ENCODE data around the gene LSM3.
A peak's percentile ranks its signal among the peaks of the same experiment; 100 is the strongest.

The LSM3 gene

DNA sequence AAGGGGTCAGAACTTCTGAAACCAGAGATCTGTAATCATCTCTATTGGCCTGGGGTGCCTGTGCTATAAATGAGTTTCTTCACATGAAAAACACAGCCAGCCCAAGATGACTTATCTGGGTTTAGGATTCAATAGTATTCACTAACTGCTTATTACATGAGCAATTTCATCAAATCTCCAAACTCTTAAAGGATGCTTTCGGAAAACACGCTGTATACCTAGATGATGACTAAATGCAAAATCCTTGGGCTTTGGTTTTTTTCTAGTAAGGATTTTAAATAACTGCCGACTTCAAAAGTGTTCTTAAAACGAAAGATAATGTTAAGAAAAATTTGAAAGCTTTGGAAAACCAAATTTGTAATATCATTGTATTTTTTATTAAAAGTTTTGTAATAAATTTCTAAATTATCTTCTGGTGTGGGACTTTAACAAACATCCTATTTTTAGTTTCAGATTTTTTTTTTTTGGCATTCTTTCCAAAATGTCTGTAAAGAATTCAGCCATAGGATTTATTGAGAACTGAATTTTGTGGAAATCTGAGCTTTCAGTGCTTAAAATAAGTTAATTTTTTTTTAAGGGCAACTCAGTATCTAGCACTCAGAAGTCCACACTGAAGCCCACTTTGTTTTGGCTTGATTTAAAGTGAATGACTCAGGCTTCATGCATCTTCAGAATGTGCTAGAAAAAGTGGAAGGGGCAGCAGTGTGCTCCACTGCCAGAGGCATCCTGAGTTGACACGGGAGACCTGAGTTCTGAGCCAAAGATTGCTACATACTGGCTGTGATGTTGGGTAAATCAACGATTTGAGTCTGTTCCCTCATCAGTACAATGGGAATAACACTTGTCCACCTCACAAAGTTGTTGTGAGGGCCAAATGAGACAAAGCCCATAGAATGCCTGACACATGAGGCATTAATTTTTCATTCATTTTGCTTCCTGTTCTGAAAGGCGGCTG lies 35.1 kb upstream of the LSM3 start:
- no peak for DNase-seq

- peak; percentile 70 for DNase-seq
Observed at GRCh38 chr3:14144423-14145075, 34.1 kb upstream of the LSM3 start.

GRCh38 chr3:14145236-14145635 lies 33.4 kb upstream of the LSM3 start:
- no peak for DNase-seq

- DNase-seq, result no peak
Observed at GRCh38 chr3:14145670-14146380, 32.8 kb upstream of the LSM3 start.

GRCh38 chr3:14146381-14147065 lies 32.1 kb upstream of the LSM3 start:
- DNase-seq, result no peak

GRCh38 chr3:14147066-14147435 lies 31.6 kb upstream of the LSM3 start:
- DNase-seq, result no peak

DNA sequence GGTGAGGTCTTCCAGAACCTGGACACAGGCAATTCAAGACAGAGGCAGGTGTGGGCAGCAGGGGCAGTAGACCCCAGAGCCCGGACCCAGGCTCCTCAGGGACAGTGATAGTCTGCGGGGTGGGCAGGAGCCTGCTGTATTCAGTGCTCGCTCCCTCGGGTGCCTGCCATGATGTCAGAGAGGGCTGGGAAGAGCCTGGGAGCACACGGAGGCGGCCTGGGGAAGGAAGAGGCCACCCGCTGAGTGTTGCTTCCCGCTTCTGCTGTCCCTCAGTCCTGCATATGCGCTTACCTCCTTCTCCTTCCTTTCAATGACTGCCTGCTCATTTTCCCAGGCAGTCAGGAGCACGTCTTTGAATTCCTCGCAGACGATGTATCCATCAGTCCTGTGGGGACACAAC lies 31.0 kb upstream of the LSM3 start:
- no peak for DNase-seq

GRCh38 chr3:14148041-14148985 lies 30.3 kb upstream of the LSM3 start:
- no peak for DNase-seq

DNA sequence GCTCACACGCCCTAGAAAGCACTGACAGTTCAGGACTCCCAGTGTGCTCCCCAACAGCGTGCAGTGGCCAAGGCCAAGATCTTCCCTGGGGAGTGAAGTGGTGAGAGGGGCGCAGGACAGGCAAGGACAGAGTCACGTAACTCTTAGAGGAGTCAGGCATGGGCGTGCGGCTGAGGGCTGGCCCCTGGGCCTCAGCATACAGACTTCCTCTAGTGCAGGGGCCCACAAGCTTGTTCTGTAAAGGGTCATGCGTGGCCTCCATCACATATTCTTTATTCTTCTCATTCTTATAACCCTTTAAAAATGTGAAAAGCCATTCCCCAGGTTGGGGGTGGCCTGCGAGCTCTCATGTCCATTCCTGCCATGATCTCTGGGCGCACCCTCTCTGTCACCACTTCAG lies 28.5 kb upstream of the LSM3 start:
- DNase-seq, result no peak

- no peak for DNase-seq
Observed at GRCh38 chr3:14150491-14151230, 28.0 kb upstream of the LSM3 start.

DNA sequence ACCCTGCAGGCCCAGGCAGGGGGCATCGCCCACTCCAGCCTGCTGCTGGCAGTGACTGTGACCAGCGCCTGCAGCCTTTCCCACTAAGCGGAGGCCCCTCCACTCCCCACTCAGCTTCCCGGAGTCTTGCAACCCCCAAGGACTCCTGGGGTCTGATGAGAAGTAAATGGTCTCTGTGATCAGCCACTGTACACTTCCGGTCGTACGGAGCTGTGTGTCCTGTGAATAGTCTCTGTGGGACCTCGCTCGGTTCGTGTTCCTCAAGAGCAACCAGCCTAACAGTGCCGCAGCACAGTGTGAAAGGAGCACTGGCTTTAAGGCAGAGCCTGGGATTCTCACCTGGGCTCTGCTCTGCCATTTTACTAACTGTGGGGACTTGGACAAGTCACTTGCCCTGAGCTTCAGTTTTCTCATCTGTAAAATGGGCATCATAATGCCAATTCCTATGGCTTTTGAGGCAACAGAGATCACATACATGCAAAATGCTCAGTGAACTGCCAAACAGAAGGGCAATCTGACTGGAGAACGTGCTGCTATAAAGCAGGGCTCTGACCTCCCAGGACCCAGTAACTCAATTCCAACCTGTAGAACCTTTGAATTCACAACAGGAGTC lies 27.0 kb upstream of the LSM3 start:
- DNase-seq, result no peak

GRCh38 chr3:14152233-14152962 lies 26.2 kb upstream of the LSM3 start:
- no peak for DNase-seq

- no peak for DNase-seq
Observed at GRCh38 chr3:14152963-14153355, 25.7 kb upstream of the LSM3 start.

DNA sequence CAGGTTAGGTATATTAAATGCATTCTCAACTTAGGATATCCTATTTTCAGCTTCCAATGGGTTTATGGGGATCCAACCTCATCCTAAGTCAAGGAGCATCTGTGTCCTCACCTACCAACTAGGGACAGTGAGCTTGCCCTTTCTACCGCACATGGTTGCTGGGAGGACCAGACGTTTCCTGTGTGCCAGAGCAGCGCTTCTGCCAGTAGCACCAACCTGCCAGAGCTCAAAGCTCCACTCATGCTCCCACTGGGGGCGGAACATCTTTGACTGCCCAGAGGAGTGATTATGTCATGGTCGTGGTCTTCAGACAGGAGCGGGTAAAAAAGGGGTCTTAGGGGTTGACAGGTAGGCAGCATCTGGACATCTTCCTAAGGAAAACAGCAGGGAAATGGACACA lies 25.0 kb upstream of the LSM3 start:
- DNase-seq, result no peak

- no peak for DNase-seq
Observed at GRCh38 chr3:14154276-14154675, 24.3 kb upstream of the LSM3 start.

DNA sequence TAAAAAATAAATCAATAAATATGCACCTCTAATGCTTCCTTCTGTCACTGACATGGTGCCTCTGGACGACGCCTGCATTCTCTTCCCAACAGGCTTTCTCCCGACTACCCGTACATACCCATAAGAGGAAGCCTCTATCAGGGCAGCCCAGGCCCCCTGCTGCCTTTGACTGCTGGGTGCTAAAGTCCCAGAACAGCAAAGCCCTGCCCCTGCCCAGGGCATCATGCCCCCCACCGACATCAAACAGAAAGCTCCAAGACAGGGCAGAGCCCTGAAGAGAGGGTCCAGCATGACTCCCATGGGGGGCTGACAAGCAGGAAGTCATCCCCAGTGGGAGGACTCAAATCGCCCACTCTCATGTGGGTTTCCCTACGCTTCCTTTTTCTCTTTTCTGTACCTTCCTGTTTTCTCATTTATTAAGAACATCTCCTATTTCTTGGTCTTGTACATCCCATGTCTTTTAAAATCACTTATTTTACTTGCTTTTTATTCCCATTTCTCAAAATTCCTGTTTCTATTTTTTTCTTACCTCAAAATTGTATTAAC lies 23.6 kb upstream of the LSM3 start:
- no peak for DNase-seq

GRCh38 chr3:14156201-14156600 lies 22.4 kb upstream of the LSM3 start:
- DNase-seq, result no peak

- no peak for DNase-seq
Observed at GRCh38 chr3:14156843-14157561, 21.6 kb upstream of the LSM3 start.

DNA sequence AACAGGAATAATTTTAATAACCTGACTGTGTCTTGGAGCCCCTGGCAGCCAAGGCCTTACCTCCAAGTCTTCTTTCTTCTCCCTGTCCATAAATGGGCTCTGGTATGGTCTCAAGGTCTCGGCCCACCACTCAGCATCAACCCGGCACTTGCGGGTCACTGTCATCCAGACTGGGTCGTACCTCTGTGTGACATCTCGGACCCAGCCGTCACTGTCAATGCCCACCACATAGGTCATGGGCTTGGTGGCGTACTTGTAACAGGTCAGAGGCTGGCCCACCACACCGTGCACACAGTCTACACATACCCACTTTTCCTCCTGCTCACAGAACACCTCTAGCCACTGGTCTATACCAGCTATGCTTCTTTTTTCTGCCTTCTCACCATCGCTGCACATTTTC lies 20.7 kb upstream of the LSM3 start:
- no peak for DNase-seq
